HUES6 (cell line): ENCODE data around the gene PACS2.

Source experiments
- H3K27ac ChIP-seq: 2 replicates; pipeline ENCODE4 v1.7.0; 2013; ENCODE audit warnings: low read depth, mild to moderate bottlenecking, low read length, inconsistent platforms
- H3K27me3 ChIP-seq: 2 replicates; pipeline ENCODE4 v1.6.1; 2013; ENCODE audit warnings: low read length; ENCODE audit not compliant: control insufficient read depth, insufficient read depth
- H3K36me3 ChIP-seq: 2 replicates; pipeline ENCODE4 v1.6.1; 2013; ENCODE audit warnings: low read length; ENCODE audit not compliant: control insufficient read depth, insufficient read depth
- H3K4me1 ChIP-seq: 2 replicates; pipeline ENCODE4 v1.6.1; 2013; ENCODE audit warnings: low read length; ENCODE audit not compliant: control insufficient read depth, insufficient read depth
- H3K4me3 ChIP-seq: 2 replicates; pipeline ENCODE4 v1.5.1; 2013; ENCODE audit warnings: low read depth, low read length
- H3K9ac ChIP-seq: one replicate; pipeline ENCODE4 v1.6.1; 2013; ENCODE audit warnings: mild to moderate bottlenecking, low read length
- H3K9me3 ChIP-seq: 2 replicates; pipeline ENCODE4 v1.6.1; 2013; ENCODE audit warnings: low read depth, low read length; ENCODE audit not compliant: control insufficient read depth, insufficient read depth

The PACS2 gene

GRCh38 chr14:105413544-105413886 is 99.0 kb downstream of the PACS2 start:
- Histone ChIP-seq H3K27me3 (peaks cover 55% of the 10 kb centered on the region), H3K36me3 (no peaks in the 10 kb centered on the region; the same call in 1 of the 2 replicates), H3K4me3 (no peak overlapping the region), H3K4me1 (peaks cover 22% of the 10 kb centered on the region), H3K9ac (no peak overlapping the region), H3K9me3 (no peaks in the 10 kb centered on the region), H3K27ac (no peak overlapping the region)

GRCh38 chr14:105414456-105415371 is 100.2 kb downstream of the PACS2 start:
- Histone ChIP-seq H3K36me3 (no peaks in the 10 kb centered on the region; the same call in 1 of the 2 replicates), H3K27me3 (peaks cover 55% of the 10 kb centered on the region), H3K9ac (peak overlapping the region; percentile 49), H3K9me3 (no peaks in the 10 kb centered on the region), H3K27ac (no peak overlapping the region), H3K4me1 (peaks cover 31% of the 10 kb centered on the region), H3K4me3 (peak overlapping the region; percentile 73)

GRCh38 chr14:105415481-105416428 is 101.2 kb downstream of the PACS2 start:
- Histone ChIP-seq H3K27me3 (peaks cover 44% of the 10 kb centered on the region), H3K4me3 (peak overlapping the region; percentile 73), H3K9ac (no peak overlapping the region), H3K9me3 (no peaks in the 10 kb centered on the region), H3K27ac (no peak overlapping the region), H3K4me1 (peaks cover 31% of the 10 kb centered on the region), H3K36me3 (no peaks in the 10 kb centered on the region; the same call in 1 of the 2 replicates)

GRCh38 chr14:105416671-105417070 is 102.1 kb downstream of the PACS2 start:
- Histone ChIP-seq H3K9ac (no peak overlapping the region), H3K4me1 (peaks cover 34% of the 10 kb centered on the region), H3K27ac (no peak overlapping the region), H3K27me3 (peaks cover 37% of the 10 kb centered on the region), H3K9me3 (no peaks in the 10 kb centered on the region), H3K4me3 (no peak overlapping the region), H3K36me3 (no peaks in the 10 kb centered on the region; the same call in 1 of the 2 replicates)

GRCh38 chr14:105417690-105418121 is 103.2 kb downstream of the PACS2 start:
- Histone ChIP-seq H3K27me3 (peaks cover 26% of the 10 kb centered on the region), H3K4me1 (peaks cover 31% of the 10 kb centered on the region), H3K4me3 (no peak overlapping the region), H3K27ac (no peak overlapping the region), H3K9ac (no peak overlapping the region), H3K9me3 (no peaks in the 10 kb centered on the region), H3K36me3 (no peaks in the 10 kb centered on the region; the same call in none of the 2 replicates)

GRCh38 chr14:105418269-105419194 is 104.0 kb downstream of the PACS2 start:
- H3K4me3 ChIP-seq: peak overlapping the region; percentile 77
- H3K9me3 ChIP-seq: no peaks in the 10 kb centered on the region
- H3K9ac ChIP-seq: peak overlapping the region; percentile 71
- no peak overlapping the region for H3K27ac ChIP-seq
- peaks cover 18% of the 10 kb centered on the region for H3K27me3 ChIP-seq
- H3K36me3 ChIP-seq: no peaks in the 10 kb centered on the region; the same call in none of the 2 replicates
- peaks cover 31% of the 10 kb centered on the region for H3K4me1 ChIP-seq

- H3K4me1 ChIP-seq: peaks cover 26% of the 10 kb centered on the region
- peak within 1 kb of the TSS; percentile 86 for H3K27ac ChIP-seq
- H3K4me3 ChIP-seq: peak within 1 kb of the TSS; percentile 85
- H3K27me3 ChIP-seq: peaks cover 9% of the 10 kb centered on the region
- peak within 1 kb of the TSS; percentile 87 for H3K9ac ChIP-seq
- no peaks in the 10 kb centered on the region for H3K9me3 ChIP-seq
- peaks cover 4% of the 10 kb centered on the region for H3K36me3 ChIP-seq
Observed at GRCh38 chr14:105419195-105420091, 104.9 kb downstream of the PACS2 start, which contains the start of gene MTA1. Gene MTA1 (plus strand): TSS chr14:105419827. CDS start chr14:105420036, 209 bp downstream.

GRCh38 chr14:105420101-105420973 is 105.8 kb downstream of the PACS2 start:
- peak overlapping the region; percentile 87 for H3K9ac ChIP-seq
- H3K4me1 ChIP-seq: peaks cover 25% of the 10 kb centered on the region
- H3K9me3 ChIP-seq: no peaks in the 10 kb centered on the region
- H3K27ac ChIP-seq: peak overlapping the region; percentile 86
- peaks cover 8% of the 10 kb centered on the region for H3K36me3 ChIP-seq
- peaks cover 5% of the 10 kb centered on the region; the same call in 1 of the 2 replicates for H3K27me3 ChIP-seq
- H3K4me3 ChIP-seq: peak overlapping the region; percentile 85
